HG03175 (cell line): ENCODE data around the gene TMEM181.

Experiments used
- ATAC-seq: cut with Tn5 transposase; IDR thresholded peaks from one replicate; pipeline ENCODE4 v1.9.1; 2021; ENCODE audit warnings: mild to moderate bottlenecking, moderate library complexity; ENCODE audit not compliant: unreplicated experiment

Gene TMEM181

DNA sequence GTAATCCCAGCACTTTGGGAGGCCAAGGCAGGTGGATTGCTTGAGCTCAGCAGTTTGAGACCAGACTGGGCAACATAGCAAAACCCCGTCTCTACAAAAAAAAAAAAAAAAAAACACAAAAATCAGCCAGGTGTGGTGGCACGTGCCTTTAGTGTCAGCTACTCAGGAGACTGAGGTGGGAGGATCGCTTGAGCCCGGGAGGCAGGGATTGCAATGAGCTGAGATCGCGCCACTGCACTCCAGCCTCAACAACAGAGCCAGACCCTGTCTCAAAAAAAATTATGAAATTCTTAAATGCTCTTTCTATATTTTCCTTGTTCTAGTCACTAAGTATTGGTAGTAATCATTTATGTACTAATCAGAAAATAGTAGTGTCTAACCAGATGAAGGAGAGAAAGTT lies 120.6 kb downstream of the TMEM181 start:
- ATAC-seq = no peak

DNA sequence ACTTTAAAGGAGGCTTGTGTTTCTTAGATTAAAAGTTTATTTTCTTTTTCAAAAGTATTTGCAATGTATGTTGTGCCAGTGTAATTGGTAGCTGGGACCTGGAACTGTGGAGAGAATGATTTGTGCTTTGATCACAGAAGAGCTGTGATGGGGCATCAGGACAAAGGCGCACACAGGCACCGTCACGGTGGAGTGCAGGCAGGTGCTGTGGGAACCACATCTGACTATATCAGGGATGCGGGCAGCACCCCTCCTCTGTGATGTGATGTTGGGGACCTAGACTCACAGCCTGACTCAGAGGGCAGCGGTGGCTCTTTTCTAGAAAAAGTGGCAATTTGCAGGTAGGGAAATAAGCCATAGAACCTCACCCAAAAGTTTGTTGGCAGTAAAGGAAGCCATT lies 124.4 kb downstream of the TMEM181 start:
- no peak for ATAC-seq

DNA sequence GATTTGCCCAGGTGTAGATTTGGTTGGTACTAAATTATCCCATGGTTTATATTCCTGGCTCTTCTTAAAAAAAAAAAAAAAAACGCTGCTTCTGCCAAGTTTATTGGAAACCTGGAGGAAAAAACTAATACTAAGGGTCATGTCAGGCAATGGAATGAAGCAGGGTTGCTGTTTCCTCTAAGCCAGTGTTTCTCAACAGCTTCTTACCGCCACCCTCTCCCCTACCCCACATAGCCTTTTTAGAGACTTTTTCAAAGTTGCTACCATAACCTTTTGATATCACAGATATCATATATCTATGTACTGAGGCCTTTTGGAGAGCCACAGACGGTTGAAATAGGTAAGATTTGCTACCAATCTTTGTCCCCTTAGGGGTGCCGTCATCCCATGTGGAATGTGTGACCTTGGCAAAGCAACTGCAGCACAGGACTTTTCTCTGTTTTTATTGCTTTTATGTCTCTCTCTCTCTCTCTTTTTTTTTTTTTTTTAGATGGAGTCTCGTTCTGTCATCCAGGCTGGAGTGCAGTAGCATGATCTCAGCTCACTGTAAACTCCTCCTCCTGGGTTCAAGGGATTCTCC lies 124.9 kb downstream of the TMEM181 start:
- ATAC-seq = no peak
